ENCODE data around the gene FRMPD4. TPM values are rescaled to one million over a fixed set of nuclear protein-coding genes. Genes with fewer than 3 reads are reported as not detected.

Gene FRMPD4
- total and polyA plus RNA-seq, 2 donors (not counting 3 experiments of a cell fraction or from before 2014, with no cell fraction given), result not detected

- no peak for DNase-seq (ENCODE audit: low read depth, low spot score)
- dilution Hi-C loops (cut with MboI; ENCODE audit: extremely low pct_ligation_motif_present, low sequenced_read_pairs), result no loop called here
Observed at GRCh38 chrX:12223650-12224049, 85.4 kb downstream of the FRMPD4 start.

More at GRCh38 chrX:12223650-12224049, 85.4 kb downstream of the FRMPD4 start:
- no peaks in the 10 kb centered on the region for H3K27me3 ChIP-seq (ENCODE audit: control insufficient read depth in 2 of 2, insufficient read depth in 2 of 2, low read length in 2 of 2)
- no peaks in the 10 kb centered on the region for H3K9me1 ChIP-seq (replicated peaks; ENCODE audit: control insufficient read depth, extremely low read depth, insufficient read depth, low read length)
- no peaks in the 10 kb centered on the region for H4K20me1 ChIP-seq (replicated peaks; ENCODE audit: control insufficient read depth, extremely low read depth, insufficient read depth, low read length)
- no peaks in the 10 kb centered on the region for H3K4me1 ChIP-seq (ENCODE audit: control insufficient read depth, extremely low read depth, insufficient read depth, low read length)
- H3K9me3 ChIP-seq (replicated peaks; ENCODE audit: control insufficient read depth, insufficient read depth, low read length), result no peaks in the 10 kb centered on the region
- no peak overlapping the region for H3K9ac ChIP-seq (replicated peaks; ENCODE audit: extremely low read depth, insufficient read depth, low read length)
- H2AFZ ChIP-seq (ENCODE audit: low read depth, low read length), result no peak overlapping the region
- FAIRE-seq, result no peak
- no peak overlapping the region for H3K4me3 ChIP-seq (replicated peaks in 1 of 3; ENCODE audit: insufficient read depth in 1 of 3, low read depth in 1 of 3, low read length in 3 of 3)
- no peak overlapping the region for H3K4me2 ChIP-seq (ENCODE audit: insufficient read depth, low read length)
- BruUV-seq (replicated peaks), result no TSS peak
- H3K79me2 ChIP-seq (ENCODE audit: control insufficient read depth, insufficient read depth, low read length), result no peaks in the 10 kb centered on the region
- no peak for TF ChIP-seq EZH2 (IDR thresholded peaks at IDR 0.05; ENCODE audit: borderline replicate concordance, low read depth, low read length, severe bottlenecking)
- TF ChIP-seq POLR2AphosphoS5 (IDR thresholded peaks at IDR 0.05; ENCODE audit: insufficient read depth, low read depth, low read length), result no peak
- no peak for TF ChIP-seq JUN (IDR thresholded peaks at IDR 0.05; ENCODE audit: borderline replicate concordance, insufficient read depth, insufficient read length, low read depth)
- TF ChIP-seq MYC (IDR thresholded peaks at IDR 0.05; ENCODE audit: low read depth, low read length), result no peak
- TF ChIP-seq, protein P1, sequence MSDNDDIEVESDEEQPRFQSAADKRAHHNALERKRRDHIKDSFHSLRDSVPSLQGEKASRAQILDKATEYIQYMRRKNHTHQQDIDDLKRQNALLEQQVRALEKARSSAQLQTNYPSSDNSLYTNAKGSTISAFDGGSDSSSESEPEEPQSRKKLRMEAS (IDR thresholded peaks at IDR 0.05; ENCODE audit: insufficient read depth, insufficient read length), result no peak
- no peak for TF ChIP-seq FOS (IDR thresholded peaks at IDR 0.05; ENCODE audit: borderline replicate concordance, insufficient read depth, low read length)
- TF ChIP-seq GATA2 (IDR thresholded peaks at IDR 0.05; ENCODE audit: insufficient read depth, insufficient read length, low read depth, low read length), result no peak
- TF ChIP-seq POLR2A (IDR thresholded peaks at IDR 0.05; ENCODE audit: low read depth, low read length), result no peak
- TF ChIP-seq, protein P2, sequence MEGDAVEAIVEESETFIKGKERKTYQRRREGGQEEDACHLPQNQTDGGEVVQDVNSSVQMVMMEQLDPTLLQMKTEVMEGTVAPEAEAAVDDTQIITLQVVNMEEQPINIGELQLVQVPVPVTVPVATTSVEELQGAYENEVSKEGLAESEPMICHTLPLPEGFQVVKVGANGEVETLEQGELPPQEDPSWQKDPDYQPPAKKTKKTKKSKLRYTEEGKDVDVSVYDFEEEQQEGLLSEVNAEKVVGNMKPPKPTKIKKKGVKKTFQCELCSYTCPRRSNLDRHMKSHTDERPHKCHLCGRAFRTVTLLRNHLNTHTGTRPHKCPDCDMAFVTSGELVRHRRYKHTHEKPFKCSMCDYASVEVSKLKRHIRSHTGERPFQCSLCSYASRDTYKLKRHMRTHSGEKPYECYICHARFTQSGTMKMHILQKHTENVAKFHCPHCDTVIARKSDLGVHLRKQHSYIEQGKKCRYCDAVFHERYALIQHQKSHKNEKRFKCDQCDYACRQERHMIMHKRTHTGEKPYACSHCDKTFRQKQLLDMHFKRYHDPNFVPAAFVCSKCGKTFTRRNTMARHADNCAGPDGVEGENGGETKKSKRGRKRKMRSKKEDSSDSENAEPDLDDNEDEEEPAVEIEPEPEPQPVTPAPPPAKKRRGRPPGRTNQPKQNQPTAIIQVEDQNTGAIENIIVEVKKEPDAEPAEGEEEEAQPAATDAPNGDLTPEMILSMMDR (IDR thresholded peaks at IDR 0.05; ENCODE audit: extremely low read depth in 1 of 2, insufficient read depth in 1 of 2, low read depth in 1 of 2, low read length in 2 of 2), result no peak
- H3K27ac ChIP-seq (ENCODE audit: insufficient read depth, low read depth, low read length), result no peak overlapping the region
- CTCF ChIA-PET, result no interaction called here
- H3K36me3 ChIP-seq (ENCODE audit: control insufficient read depth in 2 of 2, extremely low read depth in 1 of 2, insufficient read depth in 2 of 2, low read length in 2 of 2), result no peaks in the 10 kb centered on the region
- POLR2A ChIA-PET, result no interaction called here
- intact Hi-C loops (cut with micrococcal nuclease), result no loop called here
